ENCODE measurements around the gene FNDC1.
"Not testable (repeated sequence)": the region's sequence is repeated elsewhere in the genome, so short reads cannot be mapped to it uniquely, and the experiment has no call there.

FNDC1 gene

DNA sequence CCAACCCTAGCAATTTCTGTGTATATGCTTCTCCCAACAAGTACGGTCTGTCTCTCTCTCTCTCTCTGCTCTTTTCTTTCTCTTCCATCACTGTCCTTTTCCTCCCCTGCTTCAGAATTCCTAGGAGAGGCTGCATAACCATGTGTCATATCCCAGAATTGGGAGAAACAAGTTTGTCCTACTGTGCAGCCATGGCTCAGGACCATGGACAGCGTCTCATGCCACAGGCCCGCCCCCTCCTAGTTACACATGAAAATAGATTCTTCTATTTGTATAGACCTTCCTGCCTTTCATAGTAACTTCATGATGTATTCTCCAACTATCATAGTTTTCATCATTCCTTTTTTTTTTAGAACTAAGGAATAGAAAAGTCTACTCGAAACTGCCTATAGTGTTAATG lies 98.0 kb downstream of the FNDC1 start:
- H3K4me3 ChIP-seq: no peak overlapping the region
- no peaks in the 10 kb centered on the region for H4K20me1 ChIP-seq
- TF ChIP-seq Cebpa-rat (IDR thresholded peaks at IDR 0.05): no peak
- no peak overlapping the region for H3K9ac ChIP-seq
- no peaks in the 10 kb centered on the region for H3K27me3 ChIP-seq
- no peaks in the 10 kb centered on the region for H3K9me3 ChIP-seq (replicated peaks in 1 of 11)
- no peak overlapping the region for H3K27ac ChIP-seq
- H3K36me3 ChIP-seq: no peaks in the 10 kb centered on the region
- H3K4me1 ChIP-seq: no peaks in the 10 kb centered on the region
- no peak overlapping the region for H3K4me2 ChIP-seq

DNA sequence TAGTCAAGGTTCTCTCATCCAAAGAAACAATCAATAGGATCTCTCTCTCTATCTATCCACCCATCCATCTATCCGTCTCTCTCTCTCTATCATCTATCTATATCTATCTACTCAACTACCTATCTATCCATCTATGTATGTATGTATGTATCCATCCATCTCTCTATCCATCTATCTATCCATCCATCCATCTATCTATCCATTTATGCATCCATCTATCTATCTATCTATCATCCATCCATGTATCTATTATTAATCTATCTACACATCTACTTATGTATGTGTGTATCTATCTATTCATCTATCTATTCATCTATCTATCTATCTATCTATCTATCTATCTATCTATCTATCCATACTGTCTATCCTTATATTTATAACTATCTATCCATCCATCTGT lies 99.3 kb downstream of the FNDC1 start:
- Histone ChIP-seq H3K4me2 (no peak overlapping the region), H3K4me3 (no peak overlapping the region), H3K36me3 (no peaks in the 10 kb centered on the region), H3K27me3 (no peaks in the 10 kb centered on the region), H4K20me1 (no peaks in the 10 kb centered on the region), H3K27ac (no peak overlapping the region), H3K9me3 (replicated peaks in 1 of 11) (no peaks in the 10 kb centered on the region), H3K9ac (no peak overlapping the region), H3K4me1 (no peaks in the 10 kb centered on the region)
- TF ChIP-seq Cebpa-rat (IDR thresholded peaks at IDR 0.05): no peak

DNA sequence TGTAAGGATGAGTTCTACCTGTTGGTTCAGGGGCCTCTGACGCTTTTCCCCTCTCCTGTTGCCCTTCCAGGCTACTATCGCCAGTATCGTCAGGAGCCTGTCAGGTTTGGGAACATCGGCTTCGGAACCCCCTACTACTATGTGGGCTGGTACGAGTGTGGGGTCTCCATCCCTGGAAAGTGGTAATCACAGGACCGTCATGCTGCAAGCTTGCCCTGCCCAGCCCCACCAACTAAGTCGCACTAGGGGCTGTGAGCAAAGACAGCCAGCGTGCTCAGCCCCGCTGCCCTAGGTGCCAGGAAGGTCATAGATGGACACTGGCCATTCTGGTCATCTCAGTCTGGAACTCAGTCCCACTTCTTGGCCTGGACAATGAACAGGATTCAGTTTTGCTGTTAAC lies 102.1 kb downstream of the FNDC1 start:
- no peaks in the 10 kb centered on the region for H3K36me3 ChIP-seq
- TF ChIP-seq Cebpa-rat (IDR thresholded peaks at IDR 0.05): no peak
- H3K4me2 ChIP-seq: no peak overlapping the region
- H3K4me1 ChIP-seq: no peaks in the 10 kb centered on the region
- no peak overlapping the region for H3K4me3 ChIP-seq
- no peak overlapping the region for H3K27ac ChIP-seq
- H4K20me1 ChIP-seq: no peaks in the 10 kb centered on the region
- no peak overlapping the region for H3K9ac ChIP-seq
- 0 out of 22 replicates have a peak, but pooled peaks cover 0 to 5% (median 0%) of the 10 kb centered on the region in 11 experiments for H3K9me3 ChIP-seq (replicated peaks in 1 of 11)
- H3K27me3 ChIP-seq: no peaks in the 10 kb centered on the region

DNA sequence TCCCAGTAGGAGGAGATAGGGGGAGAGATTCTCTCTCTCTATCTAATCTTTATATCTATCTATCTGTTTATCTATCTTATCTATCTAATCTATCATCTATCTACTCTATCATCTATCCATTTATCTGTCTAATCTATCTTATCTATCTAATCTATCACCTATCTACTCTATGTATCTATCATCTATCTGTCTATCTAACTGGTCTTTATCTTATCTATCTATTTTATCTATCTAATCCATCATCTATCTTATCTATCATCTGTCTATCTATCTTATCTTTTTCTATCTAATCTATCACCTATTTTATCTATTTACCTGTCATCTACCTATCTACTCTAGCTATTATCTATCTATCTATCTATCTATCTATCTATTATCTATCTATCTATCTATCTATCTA lies 109.4 kb downstream of the FNDC1 start:
- H3K9ac ChIP-seq: no peak overlapping the region
- no peak for TF ChIP-seq Cebpa-rat (IDR thresholded peaks at IDR 0.05)
- H3K27ac ChIP-seq: no peak overlapping the region
- no peaks in the 10 kb centered on the region for H4K20me1 ChIP-seq
- no peak overlapping the region for H3K4me3 ChIP-seq
- no peaks in the 10 kb centered on the region for H3K4me1 ChIP-seq
- H3K36me3 ChIP-seq: no peaks in the 10 kb centered on the region
- H3K4me2 ChIP-seq: no peak overlapping the region
- 0 out of 22 replicates have a peak, but pooled peaks cover 0 to 4% (median 0%) of the 10 kb centered on the region in 11 experiments for H3K9me3 ChIP-seq (replicated peaks in 1 of 11)
- no peaks in the 10 kb centered on the region for H3K27me3 ChIP-seq

DNA sequence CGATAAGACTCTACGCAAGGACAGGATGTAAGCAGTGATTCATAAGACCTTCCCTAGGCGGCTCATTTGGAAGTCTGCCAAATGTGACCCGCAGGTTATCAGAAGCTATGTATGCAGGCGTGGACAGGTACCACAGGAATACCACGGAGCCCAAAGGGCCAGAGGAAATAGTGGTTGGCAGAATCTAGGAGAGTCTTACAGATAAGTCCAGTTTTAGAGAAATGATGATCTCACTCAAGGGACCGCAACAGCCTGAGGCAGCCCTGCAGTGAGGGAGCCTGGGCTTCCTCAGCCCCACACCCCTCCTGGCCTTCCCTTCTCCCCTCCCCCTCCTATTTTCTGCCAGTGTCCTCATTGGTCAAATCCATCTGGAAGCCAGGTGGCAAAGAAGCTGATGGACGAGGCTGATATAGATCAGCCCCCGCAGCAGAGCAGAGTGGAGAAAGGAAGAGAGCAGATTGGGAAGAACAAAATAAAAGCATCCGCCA lies 110.6 kb downstream of the FNDC1 start:
- no peak for TF ChIP-seq Cebpa-rat (IDR thresholded peaks at IDR 0.05)
- Histone ChIP-seq H3K4me2 (no peak overlapping the region), H3K9ac (no peak overlapping the region), H3K36me3 (no peaks in the 10 kb centered on the region), H3K9me3 (replicated peaks in 1 of 11) (no peaks in the 10 kb centered on the region), H3K4me3 (no peak overlapping the region), H4K20me1 (no peaks in the 10 kb centered on the region), H3K27ac (no peak overlapping the region), H3K27me3 (no peaks in the 10 kb centered on the region), H3K4me1 (no peaks in the 10 kb centered on the region)

DNA sequence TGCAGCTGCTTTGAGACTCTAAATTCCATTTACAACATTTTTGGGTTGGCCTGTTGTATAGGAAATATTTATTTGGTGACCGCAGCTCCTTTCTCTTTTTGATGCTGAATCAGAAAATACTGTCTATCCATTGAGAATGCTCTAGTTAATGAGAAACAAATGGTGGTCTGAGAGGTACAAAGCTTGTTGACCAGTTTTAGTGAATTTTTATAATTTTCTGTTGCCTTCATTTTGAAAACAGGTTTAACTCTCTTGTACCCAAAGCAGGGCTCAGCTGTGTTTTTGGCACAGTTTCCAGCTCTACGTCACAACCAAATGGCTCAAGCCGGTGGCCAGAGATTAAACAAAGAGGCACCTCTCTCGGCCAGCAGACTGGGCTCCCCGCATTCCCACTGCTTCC lies 113.2 kb downstream of the FNDC1 start:
- TF ChIP-seq Cebpa-rat (IDR thresholded peaks at IDR 0.05): no peak
- H3K27ac ChIP-seq: no peak overlapping the region
- no peaks in the 10 kb centered on the region for H3K27me3 ChIP-seq
- H3K4me2 ChIP-seq: no peak overlapping the region
- H3K4me1 ChIP-seq: no peaks in the 10 kb centered on the region
- no peak overlapping the region for H3K4me3 ChIP-seq
- H4K20me1 ChIP-seq: no peaks in the 10 kb centered on the region
- H3K9ac ChIP-seq: no peak overlapping the region
- H3K36me3 ChIP-seq: no peaks in the 10 kb centered on the region
- peaks cover 0 to 11% (median 5%) of the 10 kb centered on the region in 11 experiments; a peak in 6 of 22 replicates for H3K9me3 ChIP-seq (replicated peaks in 1 of 11)

DNA sequence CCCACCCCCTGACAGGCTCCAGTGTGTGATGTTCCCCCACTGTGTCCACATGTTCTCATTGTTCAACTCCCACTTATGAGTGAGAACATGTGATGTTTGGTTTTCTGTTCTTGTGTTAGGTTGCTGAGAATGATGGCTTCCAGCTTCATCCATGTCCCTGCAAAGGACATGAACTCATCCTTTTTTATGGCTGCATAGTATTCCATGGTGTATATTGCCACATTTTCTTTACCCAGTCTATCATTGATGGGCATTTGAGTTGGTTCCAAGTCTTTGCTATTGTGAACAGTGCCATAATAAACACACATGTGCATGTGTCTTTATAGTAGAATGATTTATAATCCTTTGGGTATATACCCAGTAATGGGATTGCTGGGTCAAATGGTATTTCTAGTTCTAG lies 115.5 kb downstream of the FNDC1 start:
- not testable (repeated sequence) for H4K20me1 ChIP-seq, H3K36me3 ChIP-seq, H3K27ac ChIP-seq, H3K4me2 ChIP-seq, H3K4me3 ChIP-seq, H3K4me1 ChIP-seq, H3K9ac ChIP-seq, H3K27me3 ChIP-seq
- H3K9me3 ChIP-seq (replicated peaks in 1 of 11): peaks cover 0 to 11% (median 5%) of the 10 kb centered on the region in 11 experiments; a peak in 6 of 22 replicates

DNA sequence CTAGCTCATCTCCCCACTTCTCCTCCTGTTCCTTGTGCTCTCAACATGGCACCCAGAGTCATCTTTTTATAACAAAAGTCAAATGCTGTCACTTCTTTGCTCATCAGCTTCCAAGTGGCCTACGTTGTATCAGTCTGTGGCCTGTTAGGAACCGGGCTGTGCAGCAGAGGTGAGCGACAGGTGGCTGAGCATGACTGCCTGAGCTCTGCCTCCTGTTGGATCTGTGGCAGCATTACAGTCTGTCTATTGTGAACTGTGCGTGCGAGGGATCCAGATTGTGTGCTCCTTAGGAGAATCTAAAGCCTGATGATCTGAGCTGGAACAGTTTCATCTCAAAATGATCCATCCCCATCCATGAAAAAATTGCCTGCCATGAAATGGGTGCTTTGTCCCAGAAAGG lies 129.6 kb downstream of the FNDC1 start:
- no peak overlapping the region for H3K4me3 ChIP-seq
- no peaks in the 10 kb centered on the region for H4K20me1 ChIP-seq
- no peaks in the 10 kb centered on the region for H3K27me3 ChIP-seq
- no peak overlapping the region for H3K9ac ChIP-seq
- H3K4me2 ChIP-seq: no peak overlapping the region
- no peak for TF ChIP-seq Cebpa-rat (IDR thresholded peaks at IDR 0.05)
- peaks cover 0 to 4% (median 0%) of the 10 kb centered on the region in 10 experiments; a peak in 2 of 20 replicates for H3K4me1 ChIP-seq
- no peaks in the 10 kb centered on the region for H3K9me3 ChIP-seq (replicated peaks in 1 of 11)
- no peak overlapping the region for H3K27ac ChIP-seq
- H3K36me3 ChIP-seq: no peaks in the 10 kb centered on the region

DNA sequence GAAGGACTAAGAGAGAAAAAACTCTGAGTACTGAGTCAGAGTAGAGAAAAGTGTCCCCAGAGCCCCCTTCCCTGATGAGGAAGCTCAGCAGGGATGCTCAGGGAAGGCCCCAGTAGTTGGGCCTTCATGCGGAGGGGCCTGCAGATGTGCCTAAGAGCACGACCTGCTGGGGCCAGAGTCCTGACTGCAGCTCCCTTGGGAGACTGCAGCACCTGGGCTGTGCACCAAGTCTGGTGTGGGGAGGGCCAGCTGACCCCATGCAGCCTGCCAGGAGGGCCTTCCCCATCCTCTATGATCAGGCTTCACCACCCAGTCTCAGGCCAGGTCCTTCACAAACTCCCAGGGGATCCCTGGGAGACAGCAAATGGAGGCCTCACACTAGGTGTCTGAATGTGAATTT lies 130.4 kb downstream of the FNDC1 start:
- H3K9me3 ChIP-seq (replicated peaks in 1 of 11): no peaks in the 10 kb centered on the region
- H4K20me1 ChIP-seq: no peaks in the 10 kb centered on the region
- H3K9ac ChIP-seq: no peak overlapping the region
- H3K27me3 ChIP-seq: no peaks in the 10 kb centered on the region
- H3K27ac ChIP-seq: no peak overlapping the region
- H3K4me2 ChIP-seq: no peak overlapping the region
- TF ChIP-seq Cebpa-rat (IDR thresholded peaks at IDR 0.05): no peak
- no peak overlapping the region for H3K4me3 ChIP-seq
- H3K36me3 ChIP-seq: no peaks in the 10 kb centered on the region
- peaks cover 0 to 4% (median 0%) of the 10 kb centered on the region in 10 experiments; a peak in 2 of 20 replicates for H3K4me1 ChIP-seq

DNA sequence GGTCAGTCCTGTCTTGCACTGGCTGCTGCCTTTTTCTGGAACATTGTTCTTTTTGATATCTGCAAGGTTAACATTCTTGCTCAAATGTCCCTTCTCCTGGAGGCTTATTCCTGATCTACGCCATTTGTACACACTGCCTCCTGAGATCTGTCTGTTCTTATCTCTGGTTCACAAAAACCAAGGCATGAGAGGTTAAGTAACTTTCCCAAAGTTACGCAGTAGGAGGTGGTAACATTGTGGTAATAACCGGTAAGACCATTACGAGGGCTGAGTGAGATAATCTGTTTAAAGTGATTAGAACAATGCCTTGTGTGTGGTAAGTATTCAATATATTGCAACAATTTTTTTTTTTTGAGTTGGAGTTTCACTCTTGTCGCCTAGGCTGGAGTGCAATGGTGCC lies 132.1 kb downstream of the FNDC1 start:
- H3K4me1 ChIP-seq: peaks cover 0 to 4% (median 0%) of the 10 kb centered on the region in 10 experiments; a peak in 2 of 20 replicates
- no peak for TF ChIP-seq Cebpa-rat (IDR thresholded peaks at IDR 0.05)
- H3K36me3 ChIP-seq: no peaks in the 10 kb centered on the region
- no peaks in the 10 kb centered on the region for H3K27me3 ChIP-seq
- H3K4me3 ChIP-seq: no peak overlapping the region
- H3K4me2 ChIP-seq: no peak overlapping the region
- no peak overlapping the region for H3K27ac ChIP-seq
- H3K9me3 ChIP-seq (replicated peaks in 1 of 11): no peaks in the 10 kb centered on the region
- no peak overlapping the region for H3K9ac ChIP-seq
- no peaks in the 10 kb centered on the region for H4K20me1 ChIP-seq

Measured in BLaER1 treated with 17β-estradiol and CSF1 and Interleukin-3, amounts not matched to agents 10 nM and 100 nM (cell line).